HG03442 (cell line): ENCODE data around the gene DUSP8.
"Not testable (repeated sequence)": the region's sequence is repeated elsewhere in the genome, so short reads cannot be mapped to it uniquely, and the experiment has no call there.

Source experiments
- ATAC-seq: cut with Tn5 transposase; IDR thresholded peaks from one replicate; pipeline ENCODE4 v1.9.1; 2021; ENCODE audit warnings: mild to moderate bottlenecking, moderate library complexity; ENCODE audit not compliant: unreplicated experiment

The DUSP8 gene

GRCh38 chr11:1589996-1590395 lies 17.9 kb upstream of the DUSP8 start:
- ATAC-seq, result no peak

- ATAC-seq, result not testable (repeated sequence)
Observed at GRCh38 chr11:1589191-1589963, 17.3 kb upstream of the DUSP8 start.

- ATAC-seq, result no peak
Observed at GRCh38 chr11:1586699-1587098, 14.6 kb upstream of the DUSP8 start.

GRCh38 chr11:1584661-1585370 lies 12.7 kb upstream of the DUSP8 start, which contains the start of gene KRTAP5-1:
KRTAP5-1 (minus strand) TSS chr11:1585283; CDS start chr11:1585249, 34 bp downstream.
- ATAC-seq, result not testable (repeated sequence)

GRCh38 chr11:1582909-1583308 lies 10.8 kb upstream of the DUSP8 start:
- not testable (repeated sequence) for ATAC-seq

GRCh38 chr11:1581976-1582375 lies 9.9 kb upstream of the DUSP8 start:
- ATAC-seq, result no peak

GRCh38 chr11:1576825-1577224 lies 4.8 kb upstream of the DUSP8 start:
- no peak for ATAC-seq

GRCh38 chr11:1575756-1576155 lies 3.7 kb upstream of the DUSP8 start:
- ATAC-seq, result not testable (repeated sequence)

- no peak for ATAC-seq
Observed at GRCh38 chr11:1574933-1575242, 2.8 kb upstream of the DUSP8 start.

GRCh38 chr11:1574238-1574932 lies 2.3 kb upstream of the DUSP8 start:
- no peak for ATAC-seq

GRCh38 chr11:1573903-1574237 lies 1.8 kb upstream of the DUSP8 start:
- no peak for ATAC-seq

GRCh38 chr11:1573077-1573902 lies 1.2 kb upstream of the DUSP8 start:
- no peak for ATAC-seq

GRCh38 chr11:1571760-1572196 lies 293 bp downstream of the DUSP8 start:
- ATAC-seq, result peak; percentile 2

GRCh38 chr11:1570896-1571759 lies 943 bp downstream of the DUSP8 start:
- ATAC-seq, result no peak

GRCh38 chr11:1570531-1570895 lies 1.6 kb downstream of the DUSP8 start:
- no peak for ATAC-seq

- ATAC-seq, result no peak
Observed at GRCh38 chr11:1570001-1570453, 2.0 kb downstream of the DUSP8 start.

- ATAC-seq, result no peak
Observed at GRCh38 chr11:1569251-1569780, 2.8 kb downstream of the DUSP8 start.

- ATAC-seq, result no peak
Observed at GRCh38 chr11:1568441-1568911, 3.6 kb downstream of the DUSP8 start.

GRCh38 chr11:1567721-1568100 lies 4.4 kb downstream of the DUSP8 start:
- ATAC-seq, result no peak
